Activated CD4-positive, alpha-beta memory T cell treated with anti-CD3 and anti-CD28 coated beads, Interleukin-2, amount 10 ng/mL, durations not matched to agents 7 days and 5 days (primary cell): ENCODE results near the gene ZMIZ1. TPM values are rescaled to one million over a fixed set of nuclear protein-coding genes. Genes with fewer than 3 reads are reported as not detected.

Source experiments
- CTCF ChIA-PET: fragments of 350-600 bp; sonication (Branson Sonifier 250); formaldehyde crosslinking; loops from one replicate; lab custom pipeline; 2021; ENCODE audit warnings: antibody characterized with exemption, inconsistent platforms; lab: Charles Lee
- POLR2A ChIA-PET: fragments of 350-600 bp; sonication (Branson Sonifier 250); formaldehyde crosslinking; loops from one replicate; lab custom pipeline; 2021; ENCODE audit warnings: antibody characterized with exemption; lab: Charles Lee
- DNase-seq: peaks from one replicate; pipeline ENCODE4 v3.0.0-alpha.2; 2020
- H3K27ac Mint-ChIP-seq: one replicate; pipeline ENCODE4 v1.8.0; 2021; ENCODE audit warnings: mild to moderate bottlenecking, mixed read lengths
- H3K27me3 Mint-ChIP-seq: one replicate; pipeline ENCODE4 v1.8.0; 2021; ENCODE audit warnings: mixed read lengths
- H3K36me3 Mint-ChIP-seq: one replicate; pipeline ENCODE4 v1.8.0; 2021; ENCODE audit warnings: low read depth, mixed read lengths
- H3K4me1 Mint-ChIP-seq: one replicate; pipeline ENCODE4 v1.8.0; 2021; ENCODE audit warnings: mixed read lengths
- H3K4me3 Mint-ChIP-seq: one replicate; pipeline ENCODE4 v1.8.0; 2021; ENCODE audit warnings: mild to moderate bottlenecking, mixed read lengths
- H3K9me3 Mint-ChIP-seq: one replicate; pipeline ENCODE4 v1.8.0; 2021; ENCODE audit warnings: mixed read lengths
- total RNA-seq, 2 experiments: library from RNA; stranded (reverse); gene quantifications; one replicate each; pipeline ENCODE4 v1.2.3, GENCODE V29; 2021

The ZMIZ1 gene
- total RNA-seq, 2 experiments from 2014 or later: 46.9 to 47.0 TPM

- CTCF ChIA-PET: no interaction called here
- POLR2A ChIA-PET: no interaction called here
- Mint-ChIP-seq H3K9me3 (no peaks in the 10 kb centered on the region), H3K4me1 (no peaks in the 10 kb centered on the region), H3K36me3 (no peaks in the 10 kb centered on the region), H3K4me3 (no peak overlapping the region), H3K27me3 (no peaks in the 10 kb centered on the region), H3K27ac (no peak overlapping the region)
- no peak for DNase-seq
Measured at GRCh38 chr10:79224992-79225391, 156.2 kb downstream of the ZMIZ1 start.

GRCh38 chr10:79226391-79227245 is 157.9 kb downstream of the ZMIZ1 start:
- no peaks in the 10 kb centered on the region for H3K27me3 Mint-ChIP-seq
- H3K4me3 Mint-ChIP-seq: no peak overlapping the region
- no peaks in the 10 kb centered on the region for H3K4me1 Mint-ChIP-seq
- POLR2A ChIA-PET: no interaction called here
- CTCF ChIA-PET: no interaction called here
- H3K9me3 Mint-ChIP-seq: no peaks in the 10 kb centered on the region
- DNase-seq: no peak
- H3K27ac Mint-ChIP-seq: no peak overlapping the region
- H3K36me3 Mint-ChIP-seq: no peaks in the 10 kb centered on the region

GRCh38 chr10:79229071-79229541 is 160.3 kb downstream of the ZMIZ1 start:
- no peaks in the 10 kb centered on the region for H3K27me3 Mint-ChIP-seq
- no peak overlapping the region for H3K27ac Mint-ChIP-seq
- ChIA-PET CTCF (interaction anchor here (1.2 kb wide), 2 partner anchors 32 to 34 kb away, joined by 3 read pairs; no protein-coding TSS in a partner anchor), POLR2A (interaction anchor here (0.7 kb wide), 1 partner anchor 16 kb away, joined by 3 read pairs; no protein-coding TSS in a partner anchor)
- DNase-seq: no peak
- H3K4me1 Mint-ChIP-seq: no peaks in the 10 kb centered on the region
- no peaks in the 10 kb centered on the region for H3K36me3 Mint-ChIP-seq
- H3K4me3 Mint-ChIP-seq: no peak overlapping the region
- H3K9me3 Mint-ChIP-seq: no peaks in the 10 kb centered on the region

- POLR2A ChIA-PET: interaction anchor here (0.7 kb wide), 1 partner anchor 16 kb away, joined by 3 read pairs; no protein-coding TSS in a partner anchor
- Mint-ChIP-seq H3K27me3 (no peaks in the 10 kb centered on the region), H3K4me1 (no peaks in the 10 kb centered on the region), H3K36me3 (no peaks in the 10 kb centered on the region), H3K9me3 (no peaks in the 10 kb centered on the region), H3K27ac (no peak overlapping the region), H3K4me3 (no peak overlapping the region)
- no peak for DNase-seq
- CTCF ChIA-PET: no interaction called here
Measured at GRCh38 chr10:79229830-79230327, 161.1 kb downstream of the ZMIZ1 start.

- CTCF ChIA-PET: no interaction called here
- no peak overlapping the region for H3K27ac Mint-ChIP-seq
Measured at GRCh38 chr10:79230328-79230830, 161.6 kb downstream of the ZMIZ1 start.

GRCh38 chr10:79230850-79231249 is 162.1 kb downstream of the ZMIZ1 start:
- H3K4me3 Mint-ChIP-seq: no peak overlapping the region
- H3K27me3 Mint-ChIP-seq: no peaks in the 10 kb centered on the region
- H3K4me1 Mint-ChIP-seq: no peaks in the 10 kb centered on the region
- H3K36me3 Mint-ChIP-seq: no peaks in the 10 kb centered on the region
- no peak for DNase-seq
- H3K9me3 Mint-ChIP-seq: no peaks in the 10 kb centered on the region
- CTCF ChIA-PET: interaction anchor here (0.6 kb wide), 1 partner anchor 378 kb away, joined by 3 read pairs; no protein-coding TSS in a partner anchor
- POLR2A ChIA-PET: interaction anchor here (1.4 kb wide), 1 partner anchor 14 kb away, joined by 3 read pairs; no protein-coding TSS in a partner anchor
- H3K27ac Mint-ChIP-seq: no peak overlapping the region

More at GRCh38 chr10:79230328-79230830, 161.6 kb downstream of the ZMIZ1 start:
- DNase-seq: no peak
- H3K27me3 Mint-ChIP-seq: no peaks in the 10 kb centered on the region
- no peaks in the 10 kb centered on the region for H3K4me1 Mint-ChIP-seq
- no peak overlapping the region for H3K4me3 Mint-ChIP-seq
- no peaks in the 10 kb centered on the region for H3K9me3 Mint-ChIP-seq
- no peaks in the 10 kb centered on the region for H3K36me3 Mint-ChIP-seq
- POLR2A ChIA-PET: no interaction called here

- POLR2A ChIA-PET: interaction anchor here (1.4 kb wide), 1 partner anchor 13 kb away, joined by 3 read pairs; no protein-coding TSS in a partner anchor
- no peaks in the 10 kb centered on the region for H3K27me3 Mint-ChIP-seq
- H3K36me3 Mint-ChIP-seq: no peaks in the 10 kb centered on the region
- H3K4me3 Mint-ChIP-seq: no peak overlapping the region
- peaks cover 3% of the 10 kb centered on the region for H3K4me1 Mint-ChIP-seq
- CTCF ChIA-PET: no interaction called here
- no peak for DNase-seq
- no peaks in the 10 kb centered on the region for H3K9me3 Mint-ChIP-seq
- H3K27ac Mint-ChIP-seq: no peak overlapping the region
Measured at GRCh38 chr10:79231908-79232307, 163.1 kb downstream of the ZMIZ1 start.

GRCh38 chr10:79232864-79233263 is 164.1 kb downstream of the ZMIZ1 start:
- no peak for DNase-seq
- Mint-ChIP-seq H3K4me1 (peaks cover 8% of the 10 kb centered on the region), H3K27ac (no peak overlapping the region), H3K36me3 (no peaks in the 10 kb centered on the region), H3K27me3 (no peaks in the 10 kb centered on the region), H3K4me3 (no peak overlapping the region), H3K9me3 (no peaks in the 10 kb centered on the region)
- ChIA-PET CTCF (no interaction called here), POLR2A (no interaction called here)

GRCh38 chr10:79234391-79235315 is 165.9 kb downstream of the ZMIZ1 start:
- no peaks in the 10 kb centered on the region for H3K36me3 Mint-ChIP-seq
- no peak overlapping the region for H3K4me3 Mint-ChIP-seq
- H3K9me3 Mint-ChIP-seq: no peaks in the 10 kb centered on the region
- CTCF ChIA-PET: interaction anchor here (1.2 kb wide), 1 partner anchor 140 kb away, joined by 3 read pairs; no protein-coding TSS in a partner anchor
- DNase-seq: no peak
- peaks cover 24% of the 10 kb centered on the region for H3K4me1 Mint-ChIP-seq
- POLR2A ChIA-PET: no interaction called here
- no peaks in the 10 kb centered on the region for H3K27me3 Mint-ChIP-seq
- no peak overlapping the region for H3K27ac Mint-ChIP-seq

GRCh38 chr10:79235765-79236432 is 167.1 kb downstream of the ZMIZ1 start:
- ChIA-PET POLR2A (no interaction called here), CTCF (interaction anchor here (0.6 kb wide), 1 partner anchor 41 kb away, joined by 3 read pairs; no protein-coding TSS in a partner anchor)
- DNase-seq: no peak
- Mint-ChIP-seq H3K36me3 (no peaks in the 10 kb centered on the region), H3K9me3 (no peaks in the 10 kb centered on the region), H3K27me3 (no peaks in the 10 kb centered on the region), H3K27ac (no peak overlapping the region), H3K4me3 (no peak overlapping the region), H3K4me1 (peaks cover 32% of the 10 kb centered on the region)

- Mint-ChIP-seq H3K9me3 (no peaks in the 10 kb centered on the region), H3K27me3 (no peaks in the 10 kb centered on the region), H3K4me1 (peaks cover 37% of the 10 kb centered on the region), H3K36me3 (no peaks in the 10 kb centered on the region), H3K27ac (no peak overlapping the region), H3K4me3 (no peak overlapping the region)
- DNase-seq: no peak
- ChIA-PET POLR2A (no interaction called here), CTCF (interaction anchor here (0.6 kb wide), 1 partner anchor 41 kb away, joined by 3 read pairs; no protein-coding TSS in a partner anchor)
Measured at GRCh38 chr10:79236433-79236765, 167.6 kb downstream of the ZMIZ1 start.
